NCI-H2029 (cell line): ENCODE results near the gene SLC6A19.
A peak's percentile ranks its signal among the peaks of the same experiment; 100 is the strongest.
"Not testable (repeated sequence)": the region's sequence is repeated elsewhere in the genome, so short reads cannot be mapped to it uniquely, and the experiment has no call there.

Experiments
- DNase-seq: peaks from one replicate; lab custom pipeline; 2025; lab: John Stamatoyannopoulos, UW

The SLC6A19 gene

DNA sequence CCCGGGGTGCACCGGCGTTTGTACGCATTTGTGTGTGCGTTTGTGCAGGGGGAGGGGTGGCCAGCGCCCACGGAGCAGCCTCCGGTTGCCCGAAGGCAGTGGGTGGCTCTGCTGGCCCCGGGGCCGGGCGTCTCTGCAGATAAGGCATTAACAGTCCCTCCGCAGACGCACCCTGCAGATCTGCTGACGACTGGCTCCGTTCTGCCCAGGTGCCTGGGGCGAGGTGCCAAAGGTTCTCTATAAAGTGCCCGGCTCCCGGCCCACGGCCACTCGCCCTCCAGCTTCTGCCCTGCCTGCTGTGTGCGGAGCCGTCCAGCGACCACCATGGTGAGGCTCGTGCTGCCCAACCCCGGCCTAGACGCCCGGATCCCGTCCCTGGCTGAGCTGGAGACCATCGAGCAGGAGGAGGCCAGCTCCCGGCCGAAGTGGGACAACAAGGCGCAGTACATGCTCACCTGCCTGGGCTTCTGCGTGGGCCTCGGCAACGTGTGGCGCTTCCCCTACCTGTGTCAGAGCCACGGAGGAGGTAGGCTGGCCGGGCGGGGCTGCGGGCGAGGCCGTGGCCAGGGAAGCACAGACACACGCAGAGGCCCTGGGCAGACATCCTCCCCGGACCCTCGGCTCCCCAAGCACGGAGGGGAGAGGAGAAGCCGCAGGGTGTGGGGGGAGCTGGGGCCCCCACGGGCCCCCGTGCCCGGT lies at the start of gene SLC6A19:
TSS of gene SLC6A19 (plus strand) at position 269 of the 699 bp plus-strand sequence. CDS start at position 325, 56 bp downstream.
- DNase-seq = no peak

DNA sequence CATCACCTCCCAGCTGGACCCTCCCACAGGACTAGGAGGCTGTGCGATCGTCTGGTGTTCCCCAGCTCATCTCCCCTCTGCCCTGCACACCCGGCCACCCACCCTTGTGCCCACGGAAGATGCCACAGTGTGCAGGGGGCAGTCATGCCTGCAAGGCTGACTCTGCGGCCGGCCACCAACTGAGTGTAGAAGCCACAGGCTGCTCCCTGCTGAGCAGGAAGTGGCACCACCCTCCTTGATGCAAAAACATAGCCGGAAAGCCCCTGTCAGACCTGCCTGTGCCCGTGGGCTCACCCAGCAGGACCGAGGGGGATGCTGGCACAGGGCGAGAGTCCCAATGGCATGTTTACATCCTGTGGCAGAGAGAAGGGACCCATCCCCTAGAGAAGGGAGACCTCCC lies 49.2 kb upstream of the SLC6A19 start:
- no peak for DNase-seq

DNA sequence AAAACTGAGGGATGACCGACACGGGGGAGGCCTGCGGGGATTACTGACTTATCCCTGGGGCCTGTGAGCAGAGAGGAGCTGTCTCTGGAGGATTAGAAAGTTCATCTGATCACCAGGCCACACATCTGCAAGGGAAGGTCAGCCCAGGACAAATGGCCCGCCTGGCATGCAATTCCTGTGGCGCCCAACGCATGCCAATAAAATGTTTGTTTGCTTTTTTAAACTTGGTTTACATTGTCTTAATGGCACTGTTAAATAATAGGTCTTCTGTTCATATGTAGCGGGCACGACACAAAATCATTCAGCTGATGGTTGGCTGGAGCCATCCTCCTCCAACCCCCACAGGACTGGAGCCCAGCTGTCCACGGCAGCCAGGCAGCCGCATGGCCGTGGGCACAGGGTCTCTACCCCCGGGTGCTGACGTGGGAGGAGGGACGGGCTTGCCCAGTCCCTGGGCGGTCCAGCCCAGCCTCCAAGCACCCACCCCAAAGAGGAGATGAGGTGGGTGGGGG lies 48.6 kb upstream of the SLC6A19 start:
- no peak for DNase-seq

DNA sequence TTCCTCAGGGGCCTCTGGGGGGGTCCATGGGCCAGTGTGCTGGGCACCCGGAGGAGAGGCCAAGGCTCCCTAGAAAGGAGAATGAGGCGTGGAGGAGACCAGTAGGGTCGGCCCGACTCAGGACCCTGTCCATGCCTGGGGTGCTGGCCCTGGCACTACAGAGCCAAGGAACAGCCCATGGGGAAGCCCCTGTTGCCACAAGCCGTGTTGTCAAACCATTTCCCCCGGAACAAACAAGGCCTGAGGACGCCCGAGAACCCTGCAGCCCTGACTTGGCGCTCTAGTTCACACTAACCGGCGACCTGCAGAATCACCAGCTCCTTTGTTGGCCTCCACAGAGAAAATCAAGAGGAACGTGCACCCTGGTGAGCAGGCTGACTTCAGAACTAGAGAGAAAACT lies 48.0 kb upstream of the SLC6A19 start:
- DNase-seq = no peak

DNA sequence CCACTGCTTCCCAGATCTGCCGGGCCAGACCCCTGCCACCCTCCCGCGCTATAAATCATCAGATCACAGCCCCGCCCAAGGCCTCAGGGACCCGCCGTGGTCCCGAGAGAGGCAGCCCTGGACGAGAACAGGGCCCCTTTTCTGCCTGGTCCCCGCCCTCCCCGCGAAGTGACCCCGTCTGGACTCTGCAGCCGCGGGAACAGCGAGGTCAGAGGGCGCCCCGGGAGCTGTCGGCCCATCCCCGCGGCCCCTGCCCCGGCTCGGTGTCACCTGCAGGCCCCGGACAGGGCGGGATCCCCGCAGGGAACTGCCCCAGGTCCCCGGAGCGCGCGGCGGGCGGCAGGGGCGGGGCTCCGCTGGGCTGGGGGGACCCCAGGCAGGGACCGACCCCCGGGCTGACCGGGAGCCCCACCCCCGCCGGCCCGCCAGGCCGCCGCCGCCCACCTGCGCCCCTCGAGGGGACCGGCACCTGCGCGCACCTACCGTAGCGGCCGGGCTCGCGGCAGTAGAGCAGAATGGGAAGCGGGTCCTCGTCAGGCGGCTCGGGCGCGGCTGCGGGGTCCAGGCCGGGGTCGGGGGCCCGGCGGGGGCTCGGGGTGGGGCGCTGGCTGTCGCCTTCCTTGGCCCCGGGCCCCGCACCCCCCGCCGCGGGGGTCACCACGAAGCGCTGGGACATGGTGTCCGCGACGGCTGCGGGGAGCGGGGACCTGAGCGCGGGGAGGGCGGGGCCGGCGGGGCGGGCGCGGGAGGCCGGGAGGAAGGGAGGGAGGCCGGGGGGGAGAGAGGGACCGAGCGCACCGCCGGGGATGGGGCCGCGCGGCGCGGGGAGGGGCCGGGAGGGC lies 46.0 kb upstream of the SLC6A19 start:
- no peak for DNase-seq

DNA sequence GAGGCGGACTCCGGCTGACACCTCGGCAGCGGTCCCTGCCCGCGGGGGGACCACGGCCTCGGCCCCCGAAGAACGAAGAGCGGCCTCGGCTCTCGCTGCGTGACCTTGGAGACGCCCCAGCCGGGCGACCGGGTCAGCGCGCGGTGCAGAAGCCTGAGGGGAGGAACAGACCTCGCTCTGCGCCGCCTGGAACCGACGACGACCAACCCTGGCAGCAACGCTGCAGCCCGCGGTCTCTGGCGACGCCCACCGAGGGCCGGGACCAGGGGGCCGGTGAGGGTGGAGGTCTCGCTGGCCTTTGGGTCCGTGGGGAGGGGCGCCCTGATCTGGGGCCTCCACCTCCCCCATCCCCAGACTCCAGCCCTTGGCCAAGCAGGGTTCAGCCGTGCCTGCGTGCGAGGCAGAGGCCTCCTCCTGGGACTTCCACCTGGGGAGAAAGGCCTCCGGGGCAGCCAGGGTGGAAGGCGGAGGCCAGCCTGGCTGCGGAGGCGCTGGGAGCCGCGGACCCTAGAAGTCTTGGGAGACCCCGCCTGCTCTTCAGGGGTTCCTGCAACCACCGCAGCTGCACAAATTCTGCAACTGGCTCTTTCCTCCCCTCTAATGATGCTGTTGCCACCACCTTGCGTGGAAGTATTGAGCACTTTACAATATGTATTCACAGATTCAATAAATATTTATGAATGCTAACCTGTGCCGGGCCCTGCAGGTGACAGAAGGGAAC lies 45.2 kb upstream of the SLC6A19 start:
- no peak for DNase-seq

DNA sequence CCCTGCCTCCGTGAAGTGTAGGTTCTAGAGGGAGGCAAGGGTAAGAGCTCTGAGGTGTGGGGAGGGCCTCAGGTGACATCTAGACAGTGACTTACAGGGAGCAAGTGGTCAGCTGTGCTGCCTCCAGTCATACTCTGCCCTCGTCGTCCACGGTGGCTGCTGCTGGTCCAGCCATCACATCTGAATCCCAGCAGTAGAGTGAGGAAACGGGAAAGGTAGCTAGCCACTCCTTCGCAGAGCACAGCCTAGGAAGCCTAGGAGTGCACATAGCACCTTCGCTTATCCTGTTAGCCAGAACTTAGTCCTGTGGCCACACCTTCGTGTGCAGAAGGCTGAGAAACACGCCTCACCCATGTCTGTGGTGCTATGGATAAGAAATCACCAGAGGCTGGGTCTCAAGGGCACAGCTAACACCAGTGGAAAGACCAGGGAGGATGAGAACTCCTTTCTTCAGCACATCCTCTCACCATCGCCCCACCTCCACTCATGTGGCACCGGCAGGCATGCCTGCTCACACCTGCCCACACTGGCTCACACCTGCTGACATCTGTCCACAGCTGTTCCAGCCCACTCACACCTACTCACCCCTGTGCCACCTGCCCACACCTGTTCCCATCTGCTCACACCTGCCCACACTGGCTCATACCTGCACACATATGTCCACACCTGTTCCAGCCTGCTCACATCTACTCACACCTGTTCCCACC lies 44.5 kb upstream of the SLC6A19 start:
- DNase-seq = no peak

DNA sequence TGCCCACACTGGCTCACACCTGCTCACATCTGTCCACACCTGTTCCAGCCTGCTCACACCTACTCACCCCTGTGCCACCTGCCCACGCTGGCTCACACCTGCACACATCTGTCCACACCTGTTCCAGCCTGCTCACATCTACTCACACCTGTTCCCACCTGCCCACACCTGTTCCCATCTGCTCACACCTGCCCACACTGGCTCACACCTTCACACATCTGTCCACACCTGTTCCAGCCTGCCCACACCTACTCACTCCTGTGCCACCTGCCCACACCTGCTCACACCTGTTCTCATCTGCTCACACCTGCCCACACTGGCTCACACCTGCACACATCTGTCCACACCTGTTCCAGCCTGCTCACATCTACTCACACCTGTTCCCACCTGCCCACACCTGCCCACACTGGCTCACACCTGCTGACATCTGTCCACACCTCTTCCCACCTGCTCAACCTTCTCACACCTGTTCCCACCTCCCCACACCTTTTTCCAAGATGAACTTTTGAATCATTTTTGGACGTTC lies 43.9 kb upstream of the SLC6A19 start:
- DNase-seq = not testable (repeated sequence)

DNA sequence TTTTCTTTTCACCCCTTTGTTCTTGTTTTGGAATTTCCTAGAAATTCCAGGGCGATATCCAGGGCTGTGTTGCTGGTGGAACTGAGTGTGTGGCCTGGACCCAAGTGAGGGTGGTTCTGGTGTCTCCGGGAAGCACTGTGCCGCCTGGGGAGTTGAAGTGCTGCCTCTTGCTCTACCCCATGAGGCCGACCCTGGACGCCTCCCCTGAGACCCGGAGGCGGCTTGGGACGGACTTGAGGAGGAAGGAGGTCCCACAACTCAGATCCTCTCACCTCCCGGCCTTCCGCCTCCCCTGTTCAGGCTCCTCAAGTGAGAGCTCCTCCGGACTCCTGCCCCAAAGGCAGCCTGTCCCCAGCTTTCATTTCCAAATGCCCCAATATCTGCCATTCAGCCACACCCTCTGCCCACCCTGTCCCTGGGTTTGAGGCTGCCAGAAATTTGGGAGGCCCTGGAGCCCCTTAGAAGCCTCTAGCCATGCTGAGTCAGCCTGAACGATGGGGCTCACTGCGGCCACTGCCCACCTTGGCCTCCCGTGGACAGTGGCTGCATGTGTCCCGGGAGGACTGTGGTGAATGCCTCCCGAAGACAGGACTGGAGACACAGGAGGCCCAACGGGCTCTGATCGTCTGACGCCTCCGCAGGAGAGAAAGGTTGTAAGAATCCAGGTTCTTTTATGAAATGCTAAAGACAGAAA lies 42.6 kb upstream of the SLC6A19 start:
- DNase-seq = no peak

DNA sequence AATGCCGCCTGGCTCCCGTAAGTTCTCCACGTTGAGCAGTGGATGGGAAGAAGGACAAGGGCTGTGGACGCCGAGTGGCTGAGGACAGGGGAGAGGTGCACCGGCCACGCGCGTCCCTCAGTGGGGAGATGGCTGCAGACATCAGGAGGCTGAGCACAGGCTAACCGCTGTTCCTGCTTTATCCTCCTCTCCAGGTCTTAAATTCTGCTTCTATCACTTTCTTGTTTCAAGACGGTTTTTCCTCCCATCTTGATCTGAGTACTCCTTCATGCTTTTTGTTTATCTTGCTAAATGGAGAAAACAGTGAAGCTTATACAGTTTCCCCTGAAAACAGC lies 42.1 kb upstream of the SLC6A19 start:
- DNase-seq = no peak

DNA sequence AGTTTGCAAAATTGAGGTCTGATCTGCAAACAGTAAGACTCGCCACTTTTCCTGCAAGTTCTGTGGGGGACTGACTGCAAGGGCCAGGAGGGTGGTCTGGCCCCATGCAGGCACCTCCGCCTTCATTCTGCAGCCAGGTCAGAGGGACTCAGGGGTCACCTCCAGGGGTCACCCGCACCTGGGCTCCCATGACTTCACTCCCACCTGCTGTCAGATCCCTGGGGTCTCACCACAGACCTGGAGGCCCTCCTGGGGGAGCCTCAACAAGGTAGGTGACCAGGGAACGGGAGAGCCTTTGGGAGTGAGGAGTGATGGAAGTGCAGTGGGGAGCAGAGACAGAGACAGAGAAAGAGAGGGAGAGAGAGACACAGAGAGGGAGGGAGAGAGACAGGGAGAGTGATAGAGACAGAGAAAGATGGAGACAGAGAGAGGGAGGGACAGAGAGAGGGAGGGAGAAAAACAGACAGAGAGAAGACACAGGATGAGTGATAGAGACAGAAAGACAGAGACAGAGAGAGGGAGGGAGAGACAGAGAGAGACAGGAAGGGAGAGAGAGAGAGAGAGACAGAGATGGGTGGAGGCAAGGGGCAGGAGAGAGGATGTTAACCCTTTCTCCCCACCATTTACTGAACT lies 41.5 kb upstream of the SLC6A19 start:
- no peak for DNase-seq

DNA sequence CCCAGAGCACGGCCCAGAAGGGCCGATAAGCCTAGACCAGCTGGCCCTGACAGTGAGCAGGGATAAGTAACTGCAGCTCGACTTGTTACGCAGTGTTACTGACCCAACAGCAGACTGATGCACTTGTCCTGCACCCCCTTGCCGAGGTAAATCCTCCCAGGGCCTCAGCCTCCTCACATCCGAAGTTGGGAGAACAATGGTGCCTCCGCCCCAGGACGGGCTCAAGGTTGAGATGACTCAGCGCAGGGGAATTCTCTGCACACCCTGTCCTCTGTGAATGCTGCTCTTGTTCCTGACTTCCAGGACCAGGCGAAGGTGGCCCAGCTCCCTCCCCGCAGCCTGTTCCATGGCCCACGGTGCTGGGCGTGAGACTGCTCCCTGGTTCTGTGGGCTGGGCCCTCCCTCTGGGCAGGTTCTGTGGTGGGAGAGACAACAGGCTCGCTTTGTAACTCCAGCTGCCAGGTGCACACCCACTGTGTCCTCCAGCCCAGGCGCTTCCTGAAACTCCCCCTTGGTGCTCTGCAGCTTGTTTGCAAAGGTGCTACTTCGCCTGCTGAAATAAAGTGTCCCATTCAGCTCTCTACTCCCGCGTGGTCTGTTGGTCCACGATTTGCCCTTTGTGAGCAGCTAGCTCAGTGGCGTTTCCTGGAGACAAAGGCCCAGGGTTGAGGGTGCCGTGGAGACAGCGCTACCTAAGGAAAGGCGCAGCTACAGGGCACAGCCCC lies 40.1 kb upstream of the SLC6A19 start:
- DNase-seq = peak; percentile 46

DNA sequence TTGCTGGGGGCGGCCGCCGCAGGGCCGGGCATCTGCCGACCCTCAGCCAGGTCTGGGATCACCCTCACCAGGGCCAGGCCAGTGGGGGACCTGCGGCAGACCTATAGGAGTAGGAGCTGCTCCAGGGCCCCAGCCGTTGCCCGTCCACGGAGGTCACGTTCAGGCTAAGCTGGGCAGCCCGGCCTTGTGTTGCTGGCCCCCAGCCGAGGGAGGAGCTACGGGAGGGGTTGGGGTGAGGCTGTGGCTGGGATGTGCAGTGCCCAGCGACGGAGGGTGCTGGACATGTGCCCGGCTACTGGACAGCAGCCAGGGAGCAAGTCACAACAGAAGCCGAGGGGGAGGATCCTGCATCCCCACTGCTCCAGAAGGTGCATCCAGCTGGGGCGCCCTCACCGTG lies 39.6 kb upstream of the SLC6A19 start:
- peak; percentile 75 for DNase-seq

DNA sequence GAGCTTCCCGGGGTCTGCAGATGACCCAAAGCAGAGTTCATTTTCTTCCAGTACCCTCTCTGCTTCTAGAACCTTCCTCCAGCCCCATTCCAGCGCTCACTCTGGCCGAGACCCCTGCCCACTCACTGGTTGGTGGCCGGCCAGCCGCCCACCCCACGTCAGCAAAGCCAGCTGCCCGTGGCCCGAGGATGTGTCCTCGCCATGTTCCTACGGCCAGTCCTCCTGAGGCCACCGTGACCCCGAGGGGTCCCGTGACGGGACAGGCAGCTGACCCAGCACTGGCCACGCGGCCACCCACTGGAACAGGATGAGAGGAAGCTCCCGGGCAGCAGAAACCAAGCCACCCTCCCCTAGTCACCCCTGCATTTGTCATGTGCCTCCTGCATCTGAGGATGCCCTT lies 39.1 kb upstream of the SLC6A19 start:
- DNase-seq = no peak

DNA sequence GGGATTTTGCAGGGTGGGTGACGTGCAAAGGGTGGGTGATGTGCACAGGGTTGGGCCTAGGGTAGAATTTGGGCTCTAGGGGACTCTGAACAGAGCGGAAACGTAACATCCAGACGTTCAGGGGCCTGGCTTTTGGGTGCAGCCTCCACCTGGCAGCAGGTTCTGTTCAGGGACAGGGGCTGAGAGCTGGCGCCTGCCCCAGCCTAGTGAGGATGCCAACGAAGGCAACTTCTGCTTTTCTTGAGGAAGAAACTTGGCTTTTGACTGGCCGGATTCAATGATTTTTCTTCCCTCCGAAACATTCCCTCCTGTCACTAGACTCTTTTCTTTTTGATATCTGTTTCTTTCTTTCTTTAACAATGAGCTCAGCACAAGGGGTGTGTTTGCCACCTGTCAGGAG lies 38.6 kb upstream of the SLC6A19 start:
- no peak for DNase-seq

DNA sequence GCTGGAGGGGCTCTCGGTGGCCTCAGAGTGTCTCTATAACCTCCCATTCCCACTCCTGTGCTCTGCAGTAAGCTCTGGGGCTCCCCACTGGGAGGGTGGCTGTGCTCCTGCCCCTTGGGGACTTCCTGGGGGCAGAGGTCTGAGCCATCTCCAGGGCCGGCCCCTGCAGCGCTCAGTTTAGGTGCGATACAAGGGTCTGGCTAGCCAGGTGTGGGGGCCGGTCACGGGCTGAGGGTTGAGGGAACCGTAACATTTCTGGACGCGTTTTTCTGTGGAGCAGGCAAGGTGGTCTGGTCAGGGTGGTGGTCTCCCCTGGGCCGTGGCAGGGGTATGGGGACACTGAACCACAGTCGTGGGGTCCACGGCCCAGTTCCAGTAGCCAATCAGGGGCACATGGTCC lies 38.0 kb upstream of the SLC6A19 start:
- no peak for DNase-seq

DNA sequence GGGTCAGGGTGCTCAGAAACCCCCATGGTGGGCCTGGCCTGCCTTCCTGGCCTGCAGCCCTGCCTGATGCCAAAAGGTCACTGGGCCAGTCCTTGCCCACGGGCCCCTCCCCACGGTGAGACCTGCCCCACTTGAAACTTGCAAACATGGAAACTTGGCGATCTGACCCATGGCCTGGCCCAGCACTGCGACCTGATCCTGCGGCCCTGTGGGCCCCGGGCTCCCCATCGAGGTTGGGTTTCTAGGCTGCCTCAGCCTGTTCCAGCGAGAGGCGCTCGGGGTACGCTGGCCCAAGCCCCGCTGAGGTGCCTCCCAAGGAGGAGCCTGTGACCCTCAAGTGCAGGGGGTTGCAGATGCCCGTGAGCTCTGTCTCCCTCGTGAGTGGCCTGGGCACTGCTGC lies 37.5 kb upstream of the SLC6A19 start:
- DNase-seq = no peak

DNA sequence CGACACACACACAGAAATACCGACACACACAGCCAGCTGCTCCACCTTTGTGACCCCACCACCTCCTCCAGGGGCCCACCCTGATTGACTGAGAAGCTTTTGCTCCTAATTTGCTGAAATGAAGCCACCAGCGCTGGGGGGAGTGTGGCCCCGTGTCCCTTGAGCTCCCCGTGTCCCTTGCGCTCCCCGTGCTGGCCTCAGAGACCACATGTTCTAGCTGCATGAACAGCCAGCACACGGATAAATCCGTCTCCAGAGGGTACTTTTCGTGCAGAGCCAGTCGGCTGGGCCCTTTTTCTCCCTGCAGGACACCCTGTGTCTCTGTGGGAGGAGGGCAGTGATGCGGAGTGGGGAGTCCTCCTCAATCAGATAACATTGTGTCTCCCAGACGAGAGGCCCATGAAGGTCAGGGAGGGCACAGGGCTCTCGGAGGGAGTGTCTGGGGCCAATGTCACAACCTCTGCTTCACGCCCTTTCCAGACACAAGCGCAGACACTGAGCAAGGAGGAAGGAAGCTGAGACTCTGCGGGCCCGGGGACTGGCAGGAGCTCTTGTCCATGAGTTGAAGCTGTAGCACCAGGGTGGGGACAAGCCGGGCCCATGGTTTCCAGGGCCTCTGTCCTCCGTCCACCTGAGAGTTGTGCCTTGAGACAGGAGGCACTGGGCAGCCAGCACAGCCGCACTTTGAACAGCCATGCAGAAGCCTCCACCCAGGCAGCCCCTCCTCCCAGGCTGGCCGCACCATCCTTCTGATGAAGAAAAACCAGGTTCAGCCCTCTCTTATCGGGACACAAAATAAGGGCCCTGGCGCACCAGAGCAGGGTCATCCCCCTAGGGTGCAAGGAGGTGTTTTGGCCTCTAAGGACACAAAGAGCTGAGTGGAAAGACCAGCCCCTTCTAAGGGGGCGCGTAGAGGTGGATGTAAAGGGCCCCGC lies 36.4 kb upstream of the SLC6A19 start:
- no peak for DNase-seq

DNA sequence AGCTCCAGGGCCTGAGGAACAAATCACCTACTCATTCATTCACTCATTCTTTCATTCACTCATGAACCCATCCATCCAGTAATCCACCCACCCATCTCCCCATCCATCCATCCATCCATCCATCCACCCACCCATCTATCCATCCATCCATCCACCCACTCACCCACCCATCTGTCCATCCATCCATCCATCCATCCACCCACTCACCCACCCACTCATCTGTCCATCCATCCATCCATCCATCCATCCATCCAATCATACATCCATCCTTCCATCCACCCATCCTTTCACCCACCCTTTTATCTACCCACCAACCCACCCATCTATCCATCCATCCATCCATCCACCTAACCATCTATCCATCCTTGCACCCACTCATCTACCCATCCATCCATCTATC lies 35.5 kb upstream of the SLC6A19 start:
- no peak for DNase-seq
